HL-60 (cell line): ENCODE results near the gene ZC3H12D.
A peak's percentile ranks its signal among the peaks of the same experiment; 100 is the strongest.

Experiments used
- DNase-seq, 2 experiments: peaks; one replicate each; pipeline ENCODE4 v3.0.0-alpha.2; 2010 to 2020; ENCODE audit warnings: low read depth in 1 of 2, low spot score in 1 of 2
- H3K27ac ChIP-seq: fragments of 250-450 bp; sonication (Bioruptor Pico); replicated peaks from 2 replicates; pipeline ENCODE4 v1.5.1; 2020; ENCODE audit warnings: mild to moderate bottlenecking, moderate library complexity
- H3K27me3 ChIP-seq: fragments of 250-450 bp; sonication (Bioruptor Pico); 2 replicates; pipeline ENCODE4 v1.5.1; 2021; ENCODE audit warnings: mild to moderate bottlenecking, moderate library complexity; ENCODE audit not compliant: insufficient read depth, poor library complexity, severe bottlenecking
- H3K4me3 ChIP-seq: replicated peaks from 2 replicates; pipeline ENCODE4 v1.5.1; 2011; ENCODE audit warnings: mild to moderate bottlenecking, control low read depth, low read length; ENCODE audit not compliant: insufficient read depth
- GABPA ChIP-seq: IDR thresholded peaks from 2 replicates; pipeline ENCODE4 v1.6.1; 2012; ENCODE audit warnings: low read depth
- POLR2AphosphoS5 ChIP-seq: IDR thresholded peaks from 2 replicates; pipeline ENCODE4 v1.6.1; 2012; ENCODE audit warnings: low read depth
- SPI1 ChIP-seq: IDR thresholded peaks from 2 replicates; pipeline ENCODE4 v1.6.1; 2012; ENCODE audit warnings: low read depth, mild to moderate bottlenecking, borderline replicate concordance
- TF ChIP-seq, protein P1 (sequence below): IDR thresholded peaks from one replicate; pipeline ENCODE4 v1.5.1; 2011; ENCODE audit warnings: low read length, control low read depth, inconsistent platforms; ENCODE audit not compliant: insufficient read depth
- TF ChIP-seq, protein P2 (sequence below): IDR thresholded peaks from 2 replicates; pipeline ENCODE4 v1.6.1; 2012; ENCODE audit warnings: low read depth; ENCODE audit not compliant: insufficient replicate concordance

ZC3H12D gene

DNA sequence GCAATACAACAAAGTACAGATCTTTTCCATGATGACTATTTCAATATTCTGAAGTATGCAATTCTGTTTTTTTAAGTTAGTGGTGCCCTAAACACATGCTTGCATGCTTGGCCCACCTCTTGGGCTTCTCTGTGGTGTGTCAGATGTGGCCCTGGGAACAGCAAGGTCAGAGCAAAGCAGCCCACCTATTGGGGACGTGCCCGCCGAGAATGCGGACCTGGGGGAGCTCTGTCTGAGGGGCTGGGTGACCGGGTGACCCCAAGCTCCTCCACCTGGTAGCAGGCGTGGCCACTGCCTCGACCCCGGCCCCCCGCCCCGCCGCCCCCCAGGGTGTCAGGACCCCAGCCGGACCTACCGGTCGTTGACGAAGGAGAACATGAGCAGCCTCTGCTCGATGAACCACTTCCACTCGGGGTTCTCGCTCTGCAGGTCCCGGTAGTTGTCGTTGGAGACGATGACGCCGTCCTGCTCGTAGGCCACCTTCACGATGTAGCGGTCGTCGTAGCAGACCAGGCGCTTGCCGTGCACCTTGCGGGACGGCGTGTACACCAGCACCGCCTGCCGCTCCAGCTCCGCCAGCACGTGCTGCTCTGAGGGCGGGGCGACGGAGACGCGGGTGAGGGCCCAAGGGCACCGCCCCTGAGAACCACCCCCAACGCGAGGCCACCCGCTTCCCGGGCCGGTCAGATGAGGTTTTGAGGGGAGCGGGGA, 28.3 kb downstream of the ZC3H12D start:
- Histone ChIP-seq H3K27me3 (no peaks in the 10 kb centered on the region), H3K4me3 (no peak overlapping the region), H3K27ac (no peak overlapping the region)
- DNase-seq = no peak
- TF ChIP-seq, protein P1, sequence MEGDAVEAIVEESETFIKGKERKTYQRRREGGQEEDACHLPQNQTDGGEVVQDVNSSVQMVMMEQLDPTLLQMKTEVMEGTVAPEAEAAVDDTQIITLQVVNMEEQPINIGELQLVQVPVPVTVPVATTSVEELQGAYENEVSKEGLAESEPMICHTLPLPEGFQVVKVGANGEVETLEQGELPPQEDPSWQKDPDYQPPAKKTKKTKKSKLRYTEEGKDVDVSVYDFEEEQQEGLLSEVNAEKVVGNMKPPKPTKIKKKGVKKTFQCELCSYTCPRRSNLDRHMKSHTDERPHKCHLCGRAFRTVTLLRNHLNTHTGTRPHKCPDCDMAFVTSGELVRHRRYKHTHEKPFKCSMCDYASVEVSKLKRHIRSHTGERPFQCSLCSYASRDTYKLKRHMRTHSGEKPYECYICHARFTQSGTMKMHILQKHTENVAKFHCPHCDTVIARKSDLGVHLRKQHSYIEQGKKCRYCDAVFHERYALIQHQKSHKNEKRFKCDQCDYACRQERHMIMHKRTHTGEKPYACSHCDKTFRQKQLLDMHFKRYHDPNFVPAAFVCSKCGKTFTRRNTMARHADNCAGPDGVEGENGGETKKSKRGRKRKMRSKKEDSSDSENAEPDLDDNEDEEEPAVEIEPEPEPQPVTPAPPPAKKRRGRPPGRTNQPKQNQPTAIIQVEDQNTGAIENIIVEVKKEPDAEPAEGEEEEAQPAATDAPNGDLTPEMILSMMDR = no peak
- TF ChIP-seq GABPA (no peak), SPI1 (no peak), POLR2AphosphoS5 (no peak)
- TF ChIP-seq, protein P2, sequence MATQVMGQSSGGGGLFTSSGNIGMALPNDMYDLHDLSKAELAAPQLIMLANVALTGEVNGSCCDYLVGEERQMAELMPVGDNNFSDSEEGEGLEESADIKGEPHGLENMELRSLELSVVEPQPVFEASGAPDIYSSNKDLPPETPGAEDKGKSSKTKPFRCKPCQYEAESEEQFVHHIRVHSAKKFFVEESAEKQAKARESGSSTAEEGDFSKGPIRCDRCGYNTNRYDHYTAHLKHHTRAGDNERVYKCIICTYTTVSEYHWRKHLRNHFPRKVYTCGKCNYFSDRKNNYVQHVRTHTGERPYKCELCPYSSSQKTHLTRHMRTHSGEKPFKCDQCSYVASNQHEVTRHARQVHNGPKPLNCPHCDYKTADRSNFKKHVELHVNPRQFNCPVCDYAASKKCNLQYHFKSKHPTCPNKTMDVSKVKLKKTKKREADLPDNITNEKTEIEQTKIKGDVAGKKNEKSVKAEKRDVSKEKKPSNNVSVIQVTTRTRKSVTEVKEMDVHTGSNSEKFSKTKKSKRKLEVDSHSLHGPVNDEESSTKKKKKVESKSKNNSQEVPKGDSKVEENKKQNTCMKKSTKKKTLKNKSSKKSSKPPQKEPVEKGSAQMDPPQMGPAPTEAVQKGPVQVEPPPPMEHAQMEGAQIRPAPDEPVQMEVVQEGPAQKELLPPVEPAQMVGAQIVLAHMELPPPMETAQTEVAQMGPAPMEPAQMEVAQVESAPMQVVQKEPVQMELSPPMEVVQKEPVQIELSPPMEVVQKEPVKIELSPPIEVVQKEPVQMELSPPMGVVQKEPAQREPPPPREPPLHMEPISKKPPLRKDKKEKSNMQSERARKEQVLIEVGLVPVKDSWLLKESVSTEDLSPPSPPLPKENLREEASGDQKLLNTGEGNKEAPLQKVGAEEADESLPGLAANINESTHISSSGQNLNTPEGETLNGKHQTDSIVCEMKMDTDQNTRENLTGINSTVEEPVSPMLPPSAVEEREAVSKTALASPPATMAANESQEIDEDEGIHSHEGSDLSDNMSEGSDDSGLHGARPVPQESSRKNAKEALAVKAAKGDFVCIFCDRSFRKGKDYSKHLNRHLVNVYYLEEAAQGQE = no peak

DNA sequence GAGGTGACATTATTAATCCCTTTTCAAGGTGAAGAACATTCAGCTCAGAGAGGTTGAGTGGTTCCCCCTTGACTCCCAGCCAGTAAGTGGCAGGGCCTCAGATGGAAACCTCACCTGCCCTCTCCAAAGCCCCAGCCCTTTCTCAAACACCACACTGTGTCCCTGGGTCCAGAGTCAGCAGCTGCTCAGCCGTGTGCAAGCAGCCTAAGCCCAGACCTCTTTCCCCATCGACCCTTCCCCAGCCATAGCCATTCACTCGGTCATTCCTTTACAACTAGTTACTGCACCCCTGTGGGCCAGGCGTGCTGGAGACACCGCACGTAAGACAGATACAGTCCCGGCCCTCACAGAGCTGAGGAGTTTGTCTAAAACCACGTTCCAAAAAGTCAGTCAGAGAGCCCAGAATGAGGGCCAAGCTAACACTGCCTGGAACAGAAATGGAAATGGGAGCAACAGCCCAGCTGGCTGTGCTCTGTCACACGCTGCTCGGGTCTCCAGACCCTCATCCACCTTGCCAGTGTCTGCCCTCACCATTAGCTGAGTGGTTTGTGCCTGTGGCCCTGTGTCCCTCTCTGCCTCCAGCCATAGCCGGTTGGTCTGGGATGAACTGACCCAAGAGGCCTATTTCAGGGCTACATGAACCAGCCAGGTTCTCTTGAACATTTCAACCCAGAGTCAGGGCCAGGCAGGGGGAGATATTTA, 29.6 kb downstream of the ZC3H12D start:
- TF ChIP-seq SPI1 = no peak
- TF ChIP-seq, protein P1 = no peak
- TF ChIP-seq, protein P2 = no peak
- TF ChIP-seq GABPA = no peak
- TF ChIP-seq POLR2AphosphoS5 = no peak
- no peak overlapping the region for H3K27ac ChIP-seq
- H3K27me3 ChIP-seq = no peaks in the 10 kb centered on the region
- DNase-seq = no peak
- H3K4me3 ChIP-seq = no peak overlapping the region

DNA sequence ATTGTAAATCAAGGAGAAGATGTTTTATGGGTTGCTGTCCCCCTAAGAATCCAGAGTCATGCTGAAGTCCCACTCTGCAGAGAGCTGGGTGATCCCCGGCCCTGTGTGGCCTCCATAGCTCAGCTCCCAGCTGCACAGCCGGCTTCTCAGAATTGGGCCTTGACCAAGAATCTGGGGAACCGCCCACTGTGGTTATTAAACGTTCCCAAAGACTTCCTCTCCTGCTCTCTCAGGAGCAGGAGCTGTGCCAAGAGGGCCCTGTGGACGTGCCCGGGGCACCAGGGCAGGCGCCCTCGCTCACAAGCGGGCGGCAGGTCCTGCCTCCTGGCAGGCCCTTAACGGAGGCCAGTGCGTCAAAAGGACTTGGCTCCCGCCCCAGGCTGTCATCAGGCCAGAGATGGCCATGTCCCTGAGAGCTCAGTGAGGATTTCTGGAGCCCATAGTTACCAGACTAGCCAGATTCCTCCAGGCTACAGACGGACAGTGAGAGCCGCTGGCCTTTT, 30.4 kb downstream of the ZC3H12D start:
- no peak overlapping the region for H3K27ac ChIP-seq
- no peaks in the 10 kb centered on the region for H3K27me3 ChIP-seq
- peak in 1 of 2 experiments; percentile 14 for DNase-seq
- H3K4me3 ChIP-seq = no peak overlapping the region
- no peak for TF ChIP-seq GABPA
- TF ChIP-seq, protein P2 = no peak
- TF ChIP-seq, protein P1 = no peak
- TF ChIP-seq POLR2AphosphoS5 = no peak
- peak; percentile 61; the same call in 1 of the 2 replicates for TF ChIP-seq SPI1
